ENCODE measurements around the gene NRG3.

DNA sequence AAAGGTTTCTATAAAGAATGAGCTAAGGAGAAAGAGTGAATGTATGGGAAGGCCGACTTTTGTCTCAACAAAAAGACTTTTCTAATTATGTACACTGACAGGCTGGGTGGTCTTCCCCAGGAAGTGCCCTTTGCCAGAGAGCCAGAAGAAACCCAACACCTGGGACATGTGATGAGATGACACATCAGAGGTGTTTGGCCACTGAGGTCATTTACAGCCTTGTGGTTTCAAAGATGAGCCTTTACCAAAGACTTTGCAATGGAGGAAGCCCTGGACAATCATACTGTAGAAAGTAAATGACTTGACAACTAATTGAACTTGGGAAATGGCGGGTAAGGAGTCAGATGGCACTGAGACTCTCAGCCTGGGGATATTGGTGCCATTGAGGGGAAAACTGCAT, 3.4 kb upstream of the NRG3 start:
- TF ChIP-seq, protein P1, sequence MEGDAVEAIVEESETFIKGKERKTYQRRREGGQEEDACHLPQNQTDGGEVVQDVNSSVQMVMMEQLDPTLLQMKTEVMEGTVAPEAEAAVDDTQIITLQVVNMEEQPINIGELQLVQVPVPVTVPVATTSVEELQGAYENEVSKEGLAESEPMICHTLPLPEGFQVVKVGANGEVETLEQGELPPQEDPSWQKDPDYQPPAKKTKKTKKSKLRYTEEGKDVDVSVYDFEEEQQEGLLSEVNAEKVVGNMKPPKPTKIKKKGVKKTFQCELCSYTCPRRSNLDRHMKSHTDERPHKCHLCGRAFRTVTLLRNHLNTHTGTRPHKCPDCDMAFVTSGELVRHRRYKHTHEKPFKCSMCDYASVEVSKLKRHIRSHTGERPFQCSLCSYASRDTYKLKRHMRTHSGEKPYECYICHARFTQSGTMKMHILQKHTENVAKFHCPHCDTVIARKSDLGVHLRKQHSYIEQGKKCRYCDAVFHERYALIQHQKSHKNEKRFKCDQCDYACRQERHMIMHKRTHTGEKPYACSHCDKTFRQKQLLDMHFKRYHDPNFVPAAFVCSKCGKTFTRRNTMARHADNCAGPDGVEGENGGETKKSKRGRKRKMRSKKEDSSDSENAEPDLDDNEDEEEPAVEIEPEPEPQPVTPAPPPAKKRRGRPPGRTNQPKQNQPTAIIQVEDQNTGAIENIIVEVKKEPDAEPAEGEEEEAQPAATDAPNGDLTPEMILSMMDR (IDR thresholded peaks at IDR 0.05; ENCODE audit: low read length): no peak
- no peak for TF ChIP-seq EZH2 (IDR thresholded peaks at IDR 0.05; ENCODE audit: borderline replicate concordance, low read length)
